ENCODE results near the gene MTO1.
"Not testable (repeated sequence)": the region's sequence is repeated elsewhere in the genome, so short reads cannot be mapped to it uniquely, and the experiment has no call there.

DNA sequence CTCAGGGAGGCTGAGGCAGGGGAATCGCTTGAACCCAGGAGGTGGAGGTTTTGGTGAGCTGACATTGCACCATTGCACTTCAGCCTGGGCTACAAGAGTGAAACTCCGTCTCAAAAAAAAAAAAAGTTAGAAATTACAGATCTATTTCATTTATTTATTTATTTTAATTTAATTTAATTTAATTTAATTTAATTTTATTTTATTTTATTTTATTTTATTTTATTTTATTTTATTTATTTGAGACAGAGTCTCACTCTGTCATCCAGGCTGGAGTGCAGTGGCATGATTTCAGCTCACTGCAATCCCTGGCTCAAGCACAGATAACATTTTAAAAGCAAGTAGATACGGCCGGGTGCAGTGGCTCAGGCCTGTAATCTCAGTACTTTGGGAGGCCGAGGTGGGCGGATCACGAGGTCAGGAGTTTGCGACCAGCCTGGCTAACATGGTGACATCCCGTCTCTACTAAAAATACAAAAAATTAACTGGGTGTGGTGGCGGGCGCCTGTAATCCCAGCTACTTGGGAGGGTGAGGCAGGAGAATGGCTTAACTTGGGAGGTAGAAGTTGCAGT lies 93.9 kb downstream of the MTO1 start:
- TF ChIP-seq, protein P1, sequence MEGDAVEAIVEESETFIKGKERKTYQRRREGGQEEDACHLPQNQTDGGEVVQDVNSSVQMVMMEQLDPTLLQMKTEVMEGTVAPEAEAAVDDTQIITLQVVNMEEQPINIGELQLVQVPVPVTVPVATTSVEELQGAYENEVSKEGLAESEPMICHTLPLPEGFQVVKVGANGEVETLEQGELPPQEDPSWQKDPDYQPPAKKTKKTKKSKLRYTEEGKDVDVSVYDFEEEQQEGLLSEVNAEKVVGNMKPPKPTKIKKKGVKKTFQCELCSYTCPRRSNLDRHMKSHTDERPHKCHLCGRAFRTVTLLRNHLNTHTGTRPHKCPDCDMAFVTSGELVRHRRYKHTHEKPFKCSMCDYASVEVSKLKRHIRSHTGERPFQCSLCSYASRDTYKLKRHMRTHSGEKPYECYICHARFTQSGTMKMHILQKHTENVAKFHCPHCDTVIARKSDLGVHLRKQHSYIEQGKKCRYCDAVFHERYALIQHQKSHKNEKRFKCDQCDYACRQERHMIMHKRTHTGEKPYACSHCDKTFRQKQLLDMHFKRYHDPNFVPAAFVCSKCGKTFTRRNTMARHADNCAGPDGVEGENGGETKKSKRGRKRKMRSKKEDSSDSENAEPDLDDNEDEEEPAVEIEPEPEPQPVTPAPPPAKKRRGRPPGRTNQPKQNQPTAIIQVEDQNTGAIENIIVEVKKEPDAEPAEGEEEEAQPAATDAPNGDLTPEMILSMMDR (IDR thresholded peaks at IDR 0.05), result not testable (repeated sequence)
- TF ChIP-seq ZFX (IDR thresholded peaks at IDR 0.05; ENCODE audit: borderline replicate concordance), result not testable (repeated sequence)
